Stimulated activated CD4-positive, alpha-beta T cell treated with anti-CD3 and anti-CD28 coated beads, Interleukin-4, amount 100 ng/mL, for 24 hours (primary cell): ENCODE data around the gene A2ML1.
"Not testable (repeated sequence)": the region's sequence is repeated elsewhere in the genome, so short reads cannot be mapped to it uniquely, and the experiment has no call there.

Source experiments
- DNase-seq: peaks from one replicate; pipeline ENCODE4 v3.0.0-alpha.2; 2020

The A2ML1 gene

GRCh38 chr12:8818526-8818925, 3.9 kb upstream of the A2ML1 start:
- DNase-seq, result no peak

- DNase-seq, result no peak
Observed at GRCh38 chr12:8819666-8819980, 2.8 kb upstream of the A2ML1 start.

- DNase-seq, result not testable (repeated sequence)
Observed at GRCh38 chr12:8820676-8821407, 1.6 kb upstream of the A2ML1 start.

GRCh38 chr12:8821591-8821990, 830 bp upstream of the A2ML1 start:
- DNase-seq, result no peak

- DNase-seq, result no peak
Observed at GRCh38 chr12:8823565-8824300, 1.3 kb downstream of the A2ML1 start.

GRCh38 chr12:8827551-8828256, 5.3 kb downstream of the A2ML1 start:
- DNase-seq, result no peak

- DNase-seq, result no peak
Observed at GRCh38 chr12:8828257-8829124, 6.1 kb downstream of the A2ML1 start.

GRCh38 chr12:8829125-8829518, 6.7 kb downstream of the A2ML1 start:
- no peak for DNase-seq

GRCh38 chr12:8829621-8830020, 7.2 kb downstream of the A2ML1 start:
- no peak for DNase-seq

- no peak for DNase-seq
Observed at GRCh38 chr12:8831116-8831515, 8.7 kb downstream of the A2ML1 start.

GRCh38 chr12:8832500-8832899, 10.1 kb downstream of the A2ML1 start:
- no peak for DNase-seq

- no peak for DNase-seq
Observed at GRCh38 chr12:8834230-8834629, 11.8 kb downstream of the A2ML1 start.

- DNase-seq, result no peak
Observed at GRCh38 chr12:8837291-8837690, 14.9 kb downstream of the A2ML1 start.

GRCh38 chr12:8840321-8840720, 17.9 kb downstream of the A2ML1 start:
- no peak for DNase-seq

- DNase-seq, result no peak
Observed at GRCh38 chr12:8840938-8841633, 18.7 kb downstream of the A2ML1 start.

GRCh38 chr12:8841778-8842177, 19.4 kb downstream of the A2ML1 start:
- no peak for DNase-seq

- no peak for DNase-seq
Observed at GRCh38 chr12:8844665-8845064, 22.2 kb downstream of the A2ML1 start.

- DNase-seq, result no peak
Observed at GRCh38 chr12:8846305-8846704, 23.9 kb downstream of the A2ML1 start.

- no peak for DNase-seq
Observed at GRCh38 chr12:8847435-8847834, 25.0 kb downstream of the A2ML1 start.

- no peak for DNase-seq
Observed at GRCh38 chr12:8849876-8850275, 27.5 kb downstream of the A2ML1 start.

GRCh38 chr12:8852119-8852518, 29.7 kb downstream of the A2ML1 start:
- no peak for DNase-seq

- no peak for DNase-seq
Observed at GRCh38 chr12:8855891-8856290, 33.5 kb downstream of the A2ML1 start.
